ENCODE measurements around the gene CYP39A1.
A peak's percentile ranks its signal among the peaks of the same experiment; 100 is the strongest.

CYP39A1 gene

DNA sequence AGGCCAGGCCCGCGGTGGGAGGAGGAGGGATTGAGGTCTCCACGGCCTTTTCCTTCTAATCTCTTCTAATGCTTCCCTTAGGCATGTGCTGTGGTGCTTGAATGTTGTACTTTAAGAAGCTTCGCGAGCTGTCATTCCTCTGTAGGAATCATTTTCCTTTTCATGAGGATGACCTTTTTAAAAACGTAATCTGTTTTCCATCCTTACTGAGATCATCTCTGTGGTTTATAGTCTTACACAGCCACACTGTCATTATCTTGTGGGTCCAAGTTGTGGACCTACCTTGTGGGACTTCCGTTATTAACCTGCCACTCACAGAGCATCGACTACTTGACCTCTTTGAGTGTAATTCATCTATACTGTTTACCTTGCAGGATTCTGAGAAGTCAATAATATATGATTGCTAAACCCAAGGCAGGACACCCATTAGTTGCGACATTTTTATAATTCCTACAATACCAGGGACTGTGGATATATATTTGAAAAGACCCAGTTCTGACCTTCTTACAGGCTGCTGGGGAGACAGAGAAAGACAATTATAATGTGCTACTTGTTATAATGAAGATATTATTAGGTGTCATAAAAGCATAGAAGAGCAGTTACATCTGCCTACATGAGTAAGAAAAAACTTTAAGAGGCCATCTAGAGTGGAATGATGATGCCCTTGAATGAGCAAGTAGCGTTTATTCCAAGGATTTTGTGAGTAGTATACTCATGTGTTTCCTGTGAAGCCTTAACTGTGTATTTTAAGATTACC, 999 bp upstream of the CYP39A1 start:
- Histone ChIP-seq H3K79me1 (ENCODE audit: low read length) (no peaks in the 10 kb centered on the region), H4K8ac (ENCODE audit: low read depth, low read length) (no peak overlapping the region), H2AFZ (ENCODE audit: insufficient read depth, low read length, poor library complexity) (peak overlapping the region; percentile 41), H2AK5ac (ENCODE audit: low read length) (no peak overlapping the region), H2BK5ac (ENCODE audit: low read depth, low read length, poor library complexity) (no peak overlapping the region), H3K36me3 (ENCODE audit: control insufficient read depth in 1 of 2, insufficient read depth in 2 of 2, low read length in 2 of 2) (no peaks in the 10 kb centered on the region), H4K12ac (ENCODE audit: low read depth, low read length) (no peak overlapping the region), H2BK120ac (ENCODE audit: insufficient read depth, low read length, poor library complexity) (no peak overlapping the region), H3K4me2 (ENCODE audit: low read length) (peak overlapping the region; percentile 99), H3K4me1 (ENCODE audit: control insufficient read depth in 1 of 2, insufficient read depth in 2 of 2, low read length in 2 of 2) (peaks cover 0 to 4% of the 10 kb centered on the region in 2 experiments), H3K27me3 (ENCODE audit: insufficient read depth, low read length) (peaks cover 3% of the 10 kb centered on the region), H3K9me3 (ENCODE audit: insufficient read depth, low read depth, low read length) (no peaks in the 10 kb centered on the region), H3K4me3 (ENCODE audit: low read depth, low read length) (peak overlapping the region; percentile 94), H3K18ac (ENCODE audit: low read length) (no peak overlapping the region), H3K9ac (ENCODE audit: low read length) (no peak overlapping the region), H3K4ac (ENCODE audit: low read depth, low read length) (no peak overlapping the region), H3K23ac (ENCODE audit: low read length) (no peak overlapping the region), H4K91ac (ENCODE audit: low read depth, low read length) (no peak overlapping the region), H3K14ac (ENCODE audit: low read length) (no peak overlapping the region), H2BK12ac (ENCODE audit: low read length) (no peak overlapping the region), H3K27ac (ENCODE audit: low read depth, low read length) (no peak overlapping the region), H3K79me2 (ENCODE audit: control insufficient read depth, insufficient read depth, low read length, poor library complexity) (peaks cover 2% of the 10 kb centered on the region)
- no peak for DNase-seq
- no CpG with 5 or more reads among the region's 10 CpGs for WGBS (ENCODE audit: extremely low coverage, insufficient coverage, insufficient read length)

DNA sequence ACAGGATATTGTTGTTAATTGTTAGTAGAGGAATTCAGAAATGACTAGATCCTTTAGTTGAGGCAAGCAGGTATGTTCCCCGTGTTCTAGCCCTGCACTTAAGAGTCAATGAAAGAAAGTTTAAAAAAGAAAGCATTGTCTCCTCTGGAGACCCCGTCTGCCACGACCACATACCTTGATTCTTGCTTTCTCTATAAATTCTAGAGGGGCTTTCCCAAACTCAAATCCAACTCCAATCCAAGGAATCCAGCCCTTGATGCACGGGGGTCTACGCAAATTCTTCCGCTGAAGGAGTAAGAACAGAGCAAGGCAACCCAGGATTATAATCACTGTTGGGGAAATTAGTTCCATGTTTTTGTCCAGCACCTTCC, 401 bp downstream of the CYP39A1 start:
- Histone ChIP-seq H2BK120ac (ENCODE audit: insufficient read depth, low read length, poor library complexity) (no peak overlapping the region), H4K8ac (ENCODE audit: low read depth, low read length) (peak overlapping the region; percentile 35), H3K4ac (ENCODE audit: low read depth, low read length) (peak overlapping the region; percentile 4), H4K91ac (ENCODE audit: low read depth, low read length) (no peak overlapping the region), H3K27me3 (ENCODE audit: insufficient read depth, low read length) (peaks cover 3% of the 10 kb centered on the region), H2AFZ (ENCODE audit: insufficient read depth, low read length, poor library complexity) (peak overlapping the region; percentile 57), H2AK5ac (ENCODE audit: low read length) (no peak overlapping the region), H2BK12ac (ENCODE audit: low read length) (no peak overlapping the region), H3K27ac (ENCODE audit: low read depth, low read length) (no peak overlapping the region), H3K4me2 (ENCODE audit: low read length) (peak overlapping the region; percentile 99), H3K79me2 (ENCODE audit: control insufficient read depth, insufficient read depth, low read length, poor library complexity) (peaks cover 2% of the 10 kb centered on the region), H3K18ac (ENCODE audit: low read length) (no peak overlapping the region), H3K14ac (ENCODE audit: low read length) (peak overlapping the region; percentile 2), H3K9me3 (ENCODE audit: insufficient read depth, low read depth, low read length) (no peaks in the 10 kb centered on the region), H3K4me3 (ENCODE audit: low read depth, low read length) (peak overlapping the region; percentile 62), H3K4me1 (ENCODE audit: control insufficient read depth in 1 of 2, insufficient read depth in 2 of 2, low read length in 2 of 2) (peaks cover 0 to 4% of the 10 kb centered on the region in 2 experiments), H3K9ac (ENCODE audit: low read length) (peak overlapping the region; percentile 35), H3K36me3 (ENCODE audit: control insufficient read depth in 1 of 2, insufficient read depth in 2 of 2, low read length in 2 of 2) (no peaks in the 10 kb centered on the region), H3K79me1 (ENCODE audit: low read length) (no peaks in the 10 kb centered on the region), H2BK5ac (ENCODE audit: low read depth, low read length, poor library complexity) (no peak overlapping the region), H4K12ac (ENCODE audit: low read depth, low read length) (no peak overlapping the region), H3K23ac (ENCODE audit: low read length) (no peak overlapping the region)
- WGBS (ENCODE audit: extremely low coverage, insufficient coverage, insufficient read length): no CpG with 5 or more reads among the region's 6 CpGs
- DNase-seq: no peak

DNA sequence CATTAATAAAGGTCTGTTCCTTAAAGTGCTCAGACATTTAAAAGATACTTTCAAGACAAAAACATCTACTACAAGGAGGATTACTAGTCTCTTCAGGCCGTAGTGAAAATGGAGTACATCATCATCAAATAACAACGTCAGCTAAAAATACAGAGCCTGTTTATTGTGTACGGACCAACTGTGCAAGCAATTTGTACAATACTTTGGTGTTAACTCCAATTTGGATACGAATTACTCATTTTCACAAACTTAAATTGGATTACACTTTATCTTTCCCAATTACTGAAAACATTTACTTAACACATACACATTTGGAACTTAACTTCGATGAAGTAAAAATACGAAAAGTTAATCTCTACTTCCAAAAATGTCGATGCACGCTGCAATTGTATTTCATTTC, 802 bp downstream of the CYP39A1 start:
- peaks cover 2% of the 10 kb centered on the region for H3K79me2 ChIP-seq (ENCODE audit: control insufficient read depth, insufficient read depth, low read length, poor library complexity)
- H3K79me1 ChIP-seq (ENCODE audit: low read length): no peaks in the 10 kb centered on the region
- H3K27ac ChIP-seq (ENCODE audit: low read depth, low read length): no peak overlapping the region
- H3K4me1 ChIP-seq (ENCODE audit: control insufficient read depth in 1 of 2, insufficient read depth in 2 of 2, low read length in 2 of 2): peaks cover 0 to 4% of the 10 kb centered on the region in 2 experiments
- H2BK12ac ChIP-seq (ENCODE audit: low read length): no peak overlapping the region
- H3K36me3 ChIP-seq (ENCODE audit: control insufficient read depth in 1 of 2, insufficient read depth in 2 of 2, low read length in 2 of 2): no peaks in the 10 kb centered on the region
- peak overlapping the region; percentile 99 for H3K4me2 ChIP-seq (ENCODE audit: low read length)
- WGBS (ENCODE audit: extremely low coverage, insufficient coverage, insufficient read length): no CpG with 5 or more reads among the region's 8 CpGs
- H3K4me3 ChIP-seq (ENCODE audit: low read depth, low read length): no peak overlapping the region
- H4K91ac ChIP-seq (ENCODE audit: low read depth, low read length): no peak overlapping the region
- H3K14ac ChIP-seq (ENCODE audit: low read length): no peak overlapping the region
- no peak overlapping the region for H3K18ac ChIP-seq (ENCODE audit: low read length)
- H3K9me3 ChIP-seq (ENCODE audit: insufficient read depth, low read depth, low read length): no peaks in the 10 kb centered on the region
- H3K9ac ChIP-seq (ENCODE audit: low read length): no peak overlapping the region
- DNase-seq: peak in 1 of 2 donors; percentile 37
- peaks cover 3% of the 10 kb centered on the region for H3K27me3 ChIP-seq (ENCODE audit: insufficient read depth, low read length)
- no peak overlapping the region for H3K4ac ChIP-seq (ENCODE audit: low read depth, low read length)
- H2BK5ac ChIP-seq (ENCODE audit: low read depth, low read length, poor library complexity): no peak overlapping the region
- H4K12ac ChIP-seq (ENCODE audit: low read depth, low read length): no peak overlapping the region
- no peak overlapping the region for H2AK5ac ChIP-seq (ENCODE audit: low read length)
- no peak overlapping the region for H2AFZ ChIP-seq (ENCODE audit: insufficient read depth, low read length, poor library complexity)
- H3K23ac ChIP-seq (ENCODE audit: low read length): no peak overlapping the region
- no peak overlapping the region for H4K8ac ChIP-seq (ENCODE audit: low read depth, low read length)
- no peak overlapping the region for H2BK120ac ChIP-seq (ENCODE audit: insufficient read depth, low read length, poor library complexity)

DNA sequence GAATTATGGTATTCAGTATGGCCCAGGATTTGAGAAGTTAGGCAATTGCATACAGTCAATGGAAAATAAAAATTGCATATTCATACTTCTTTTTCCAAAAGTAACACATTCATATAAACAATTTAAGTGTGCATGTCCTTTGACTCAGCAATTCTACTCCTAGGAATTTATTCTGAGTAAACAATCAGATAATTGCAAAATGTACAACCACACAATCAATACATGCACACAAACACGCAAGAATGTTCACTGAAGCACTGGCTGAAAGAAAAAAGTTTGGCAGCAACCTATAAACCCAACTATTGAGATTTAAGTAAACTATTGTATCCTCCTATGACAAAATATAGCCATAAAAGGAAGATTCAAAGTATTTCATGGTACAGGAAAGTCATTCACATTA, 1.6 kb downstream of the CYP39A1 start:
- Histone ChIP-seq H2BK12ac (ENCODE audit: low read length) (no peak overlapping the region), H2BK120ac (ENCODE audit: insufficient read depth, low read length, poor library complexity) (no peak overlapping the region), H3K4me1 (ENCODE audit: control insufficient read depth in 1 of 2, insufficient read depth in 2 of 2, low read length in 2 of 2) (peaks cover 0 to 4% of the 10 kb centered on the region in 2 experiments), H3K79me1 (ENCODE audit: low read length) (no peaks in the 10 kb centered on the region), H3K36me3 (ENCODE audit: control insufficient read depth in 1 of 2, insufficient read depth in 2 of 2, low read length in 2 of 2) (no peaks in the 10 kb centered on the region), H3K79me2 (ENCODE audit: control insufficient read depth, insufficient read depth, low read length, poor library complexity) (peaks cover 2% of the 10 kb centered on the region), H4K12ac (ENCODE audit: low read depth, low read length) (no peak overlapping the region), H3K18ac (ENCODE audit: low read length) (no peak overlapping the region), H2BK5ac (ENCODE audit: low read depth, low read length, poor library complexity) (no peak overlapping the region), H3K27ac (ENCODE audit: low read depth, low read length) (no peak overlapping the region), H3K9ac (ENCODE audit: low read length) (no peak overlapping the region), H3K14ac (ENCODE audit: low read length) (no peak overlapping the region), H3K27me3 (ENCODE audit: insufficient read depth, low read length) (peaks cover 3% of the 10 kb centered on the region), H2AFZ (ENCODE audit: insufficient read depth, low read length, poor library complexity) (no peak overlapping the region), H3K9me3 (ENCODE audit: insufficient read depth, low read depth, low read length) (no peaks in the 10 kb centered on the region), H4K91ac (ENCODE audit: low read depth, low read length) (no peak overlapping the region), H4K8ac (ENCODE audit: low read depth, low read length) (no peak overlapping the region), H3K4ac (ENCODE audit: low read depth, low read length) (no peak overlapping the region), H3K4me3 (ENCODE audit: low read depth, low read length) (no peak overlapping the region), H2AK5ac (ENCODE audit: low read length) (no peak overlapping the region), H3K23ac (ENCODE audit: low read length) (no peak overlapping the region), H3K4me2 (ENCODE audit: low read length) (no peak overlapping the region)
- no CpG with 5 or more reads among the region's 1 CpG for WGBS (ENCODE audit: extremely low coverage, insufficient coverage, insufficient read length)
- no peak for DNase-seq
